AG04450 (cell line): ENCODE measurements around the gene PEPD. TPM values are rescaled to one million over a fixed set of nuclear protein-coding genes. Genes with fewer than 3 reads are reported as not detected.

Experiments
- CTCF ChIA-PET: fragments of 300-600, 350-600 bp; formaldehyde crosslinking; extraction: SDS; loops from one replicate; lab custom pipeline; 2022; ENCODE audit warnings: antibody characterized with exemption, inconsistent platforms; lab: Charles Lee
- POLR2A ChIA-PET: fragments of 350-600 bp; formaldehyde crosslinking; extraction: SDS; loops from one replicate; lab custom pipeline; 2021; ENCODE audit warnings: antibody characterized with exemption, inconsistent platforms; lab: Yijun Ruan, JAX
- DNase-seq: peaks from one replicate; pipeline ENCODE4 v3.0.0-alpha.2; 2011; ENCODE audit warnings: low read depth, low spot score
- H3K27ac ChIP-seq: one replicate; pipeline ENCODE4 v1.5.1; 2012; ENCODE audit warnings: low read depth, low read length, control low read depth
- H3K27me3 ChIP-seq: one replicate; pipeline ENCODE4 v1.6.0; 2012; ENCODE audit warnings: low read length; ENCODE audit not compliant: control insufficient read depth, insufficient read depth
- H3K4me3 ChIP-seq: 2 replicates; pipeline ENCODE4 v1.5.1; 2011; ENCODE audit warnings: mild to moderate bottlenecking, low read depth, low read length, control low read depth
- H3K9me3 ChIP-seq: 2 replicates; pipeline ENCODE4 v1.5.1; 2012; ENCODE audit warnings: low read length; ENCODE audit not compliant: control insufficient read depth, insufficient read depth
- polyA plus RNA-seq: library from polyadenylated mRNA; depleted of rRNA; stranded (reverse); fragments of >200 nt; gene quantifications from 2 replicates; pipeline ENCODE4 v1.2.3, GENCODE V29; 2011
- TF ChIP-seq, protein P1 (sequence below): IDR thresholded peaks from 2 replicates; pipeline ENCODE4 v1.5.1; 2011; ENCODE audit warnings: low read depth, low read length, control low read depth, inconsistent platforms

The PEPD gene
- polyA plus RNA-seq, 1 experiment = 67.1 TPM

- no peaks in the 10 kb centered on the region; the same call in 1 of the 2 replicates for H3K9me3 ChIP-seq
- POLR2A ChIA-PET = interaction anchor here (0.6 kb wide), 1 partner anchor 1014 kb away, joined by 3 read pairs; no protein-coding TSS in a partner anchor
- H3K27ac ChIP-seq = no peak overlapping the region
- no peak overlapping the region for H3K4me3 ChIP-seq
- CTCF ChIA-PET = interaction anchor here (0.6 to 2.0 kb wide), 3 partner anchors 31 to 229 kb away, joined by 3 to 7 read pairs (median 5); no protein-coding TSS in a partner anchor
- TF ChIP-seq, protein P1, sequence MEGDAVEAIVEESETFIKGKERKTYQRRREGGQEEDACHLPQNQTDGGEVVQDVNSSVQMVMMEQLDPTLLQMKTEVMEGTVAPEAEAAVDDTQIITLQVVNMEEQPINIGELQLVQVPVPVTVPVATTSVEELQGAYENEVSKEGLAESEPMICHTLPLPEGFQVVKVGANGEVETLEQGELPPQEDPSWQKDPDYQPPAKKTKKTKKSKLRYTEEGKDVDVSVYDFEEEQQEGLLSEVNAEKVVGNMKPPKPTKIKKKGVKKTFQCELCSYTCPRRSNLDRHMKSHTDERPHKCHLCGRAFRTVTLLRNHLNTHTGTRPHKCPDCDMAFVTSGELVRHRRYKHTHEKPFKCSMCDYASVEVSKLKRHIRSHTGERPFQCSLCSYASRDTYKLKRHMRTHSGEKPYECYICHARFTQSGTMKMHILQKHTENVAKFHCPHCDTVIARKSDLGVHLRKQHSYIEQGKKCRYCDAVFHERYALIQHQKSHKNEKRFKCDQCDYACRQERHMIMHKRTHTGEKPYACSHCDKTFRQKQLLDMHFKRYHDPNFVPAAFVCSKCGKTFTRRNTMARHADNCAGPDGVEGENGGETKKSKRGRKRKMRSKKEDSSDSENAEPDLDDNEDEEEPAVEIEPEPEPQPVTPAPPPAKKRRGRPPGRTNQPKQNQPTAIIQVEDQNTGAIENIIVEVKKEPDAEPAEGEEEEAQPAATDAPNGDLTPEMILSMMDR = no peak
- no peaks in the 10 kb centered on the region for H3K27me3 ChIP-seq
- DNase-seq = no peak
These were observed 122.4 kb downstream of the PEPD start for GRCh38 chr19:33399081-33399744.

GRCh38 chr19:33398361-33399060 lies 123.1 kb downstream of the PEPD start:
- no peak for DNase-seq
- no peak overlapping the region for H3K4me3 ChIP-seq
- CTCF ChIA-PET = interaction anchor here (0.6 to 2.6 kb wide), 7 partner anchors 8 to 600 kb away, joined by 3 to 16 read pairs (median 5); no protein-coding TSS in a partner anchor
- POLR2A ChIA-PET = no interaction called here
- TF ChIP-seq, protein P1 = no peak
- no peak overlapping the region for H3K27ac ChIP-seq
- no peaks in the 10 kb centered on the region for H3K27me3 ChIP-seq
- H3K9me3 ChIP-seq = no peaks in the 10 kb centered on the region; the same call in 1 of the 2 replicates

DNA sequence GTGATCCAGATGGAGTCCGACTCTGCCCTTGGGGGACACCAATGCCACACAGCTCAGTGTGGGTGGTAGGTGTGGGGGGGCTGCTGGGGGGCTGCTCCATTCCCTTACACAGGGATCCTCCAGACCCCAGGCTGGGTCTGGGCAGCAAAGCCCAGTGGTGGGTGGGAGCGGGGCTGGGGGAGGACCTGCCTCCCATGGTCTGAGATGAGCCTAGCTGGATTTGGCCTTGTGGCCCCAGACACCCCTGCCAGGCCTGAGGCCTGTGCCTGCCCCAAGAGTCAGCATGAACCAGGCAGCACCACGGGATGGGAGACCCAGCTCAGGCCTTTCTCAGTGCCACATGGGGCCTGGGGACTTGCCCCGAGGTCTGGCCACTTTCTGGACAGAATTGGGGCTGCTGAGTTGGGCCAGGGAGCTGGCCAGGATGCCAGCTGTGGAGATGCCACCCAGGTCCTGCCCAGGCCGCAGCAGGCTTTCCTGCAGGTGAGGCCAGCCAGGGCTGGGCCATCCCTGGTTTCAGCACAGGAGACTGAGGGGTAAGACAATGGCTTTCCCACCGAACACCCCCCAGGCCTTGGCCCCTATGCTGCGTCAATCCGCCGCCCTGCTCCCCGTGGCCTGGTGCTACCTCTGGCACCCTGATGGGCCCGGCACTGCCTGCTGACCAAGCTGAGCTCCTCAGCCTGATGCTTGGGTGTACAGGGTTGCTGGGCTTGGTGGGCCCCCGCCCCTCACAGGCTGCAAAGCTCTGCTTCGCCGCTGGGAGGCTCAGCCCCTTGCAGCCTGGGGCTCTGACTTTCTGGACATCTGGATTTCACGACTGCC lies 123.8 kb downstream of the PEPD start:
- ChIA-PET POLR2A (interaction anchor here (0.6 to 1.6 kb wide), 2 partner anchors 23 to 172 kb away, joined by 3 to 4 read pairs; partner anchors contain the start of gene SLC7A10), CTCF (interaction anchor here (0.7 to 2.6 kb wide), 5 partner anchors 9 to 601 kb away, joined by 4 to 16 read pairs (median 5); no protein-coding TSS in a partner anchor)
- H3K27me3 ChIP-seq = no peaks in the 10 kb centered on the region
- TF ChIP-seq, protein P1 = peak; percentile 35
- no peak overlapping the region for H3K27ac ChIP-seq
- no peak overlapping the region for H3K4me3 ChIP-seq
- H3K9me3 ChIP-seq = no peaks in the 10 kb centered on the region; the same call in 1 of the 2 replicates
- no peak for DNase-seq

- POLR2A ChIA-PET = interaction anchor here (0.6 to 1.6 kb wide), 3 partner anchors 22 to 171 kb away, joined by 3 to 6 read pairs (median 4); partner anchors contain the start of gene SLC7A10
- TF ChIP-seq, protein P1 = no peak
- Histone ChIP-seq H3K9me3 (no peaks in the 10 kb centered on the region; the same call in 1 of the 2 replicates), H3K4me3 (no peak overlapping the region), H3K27ac (no peak overlapping the region), H3K27me3 (no peaks in the 10 kb centered on the region)
- DNase-seq = no peak
- CTCF ChIA-PET = interaction anchor here (0.7 to 2.6 kb wide), 6 partner anchors 10 to 601 kb away, joined by 3 to 16 read pairs (median 5); no protein-coding TSS in a partner anchor
These were observed 124.7 kb downstream of the PEPD start for GRCh38 chr19:33396701-33397535.
